LNCAP (cell line): Measurements from ENCODE around the gene SLC38A8.

Source experiments
- CTCF ChIP-seq: fragments of 450-650 bp; IDR thresholded peaks from 2 replicates; pipeline ENCODE4 v1.5.1; 2017; ENCODE audit warnings: mild to moderate bottlenecking

The SLC38A8 gene

GRCh38 chr16:84053237-84053636, 10.6 kb upstream of the SLC38A8 start:
- TF ChIP-seq CTCF: no peak

- no peak for TF ChIP-seq CTCF
Observed at GRCh38 chr16:84052071-84052622, 9.6 kb upstream of the SLC38A8 start.

GRCh38 chr16:84050316-84050715, 7.7 kb upstream of the SLC38A8 start:
- no peak for TF ChIP-seq CTCF

- TF ChIP-seq CTCF: no peak
Observed at GRCh38 chr16:84049403-84050060, 6.9 kb upstream of the SLC38A8 start.

GRCh38 chr16:84048871-84049270, 6.3 kb upstream of the SLC38A8 start:
- no peak for TF ChIP-seq CTCF

GRCh38 chr16:84048270-84048669, 5.7 kb upstream of the SLC38A8 start:
- TF ChIP-seq CTCF: peak; percentile 33; the same call in 1 of the 2 replicates

- no peak for TF ChIP-seq CTCF
Observed at GRCh38 chr16:84047626-84048025, 5.0 kb upstream of the SLC38A8 start.
